GM18870 (cell line): Measurements from ENCODE around the gene HBG1.
"Not testable (repeated sequence)": the region's sequence is repeated elsewhere in the genome, so short reads cannot be mapped to it uniquely, and the experiment has no call there.

Experiments used
- ATAC-seq: cut with Tn5 transposase; IDR thresholded peaks from one replicate; pipeline ENCODE4 v1.9.1; 2021; ENCODE audit warnings: moderate library complexity; ENCODE audit not compliant: unreplicated experiment

HBG1 gene

DNA sequence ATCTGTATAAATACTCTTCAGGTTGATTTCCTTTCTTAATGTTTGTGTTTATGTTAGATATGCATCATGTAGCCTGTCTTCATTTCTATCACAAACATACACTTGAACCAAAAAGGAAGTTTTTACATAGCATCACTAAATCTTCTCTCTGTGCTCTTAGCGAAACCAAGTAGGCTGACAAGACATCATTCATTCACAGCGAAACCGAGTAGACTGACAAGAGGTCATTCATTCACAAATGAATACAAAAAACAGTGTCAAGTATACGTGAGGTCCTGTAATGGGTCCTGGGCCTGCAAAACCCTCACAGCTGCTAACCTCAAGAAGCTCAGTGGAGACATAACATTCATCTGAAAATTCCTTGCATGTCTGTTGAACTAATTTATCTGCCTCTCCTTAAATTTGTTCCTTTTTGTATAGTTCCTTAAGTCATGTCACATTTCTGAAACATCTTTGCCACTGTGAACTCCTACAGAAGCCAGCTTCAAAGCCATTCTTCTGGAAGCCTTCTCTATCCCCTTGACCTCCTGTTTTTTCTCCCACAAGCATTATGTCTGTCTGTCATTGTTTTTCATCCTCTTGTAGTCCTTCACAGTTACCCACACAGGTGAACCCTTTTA lies 29.9 kb upstream of the HBG1 start:
- no peak for ATAC-seq

- ATAC-seq = peak; percentile 68
Measured at GRCh38 chr11:5277807-5278382, 28.2 kb upstream of the HBG1 start.

- ATAC-seq = no peak
Measured at GRCh38 chr11:5276697-5277096, 27.0 kb upstream of the HBG1 start.

- ATAC-seq = no peak
Measured at GRCh38 chr11:5275369-5276110, 25.9 kb upstream of the HBG1 start.

- no peak for ATAC-seq
Measured at GRCh38 chr11:5274395-5274794, 24.7 kb upstream of the HBG1 start.

DNA sequence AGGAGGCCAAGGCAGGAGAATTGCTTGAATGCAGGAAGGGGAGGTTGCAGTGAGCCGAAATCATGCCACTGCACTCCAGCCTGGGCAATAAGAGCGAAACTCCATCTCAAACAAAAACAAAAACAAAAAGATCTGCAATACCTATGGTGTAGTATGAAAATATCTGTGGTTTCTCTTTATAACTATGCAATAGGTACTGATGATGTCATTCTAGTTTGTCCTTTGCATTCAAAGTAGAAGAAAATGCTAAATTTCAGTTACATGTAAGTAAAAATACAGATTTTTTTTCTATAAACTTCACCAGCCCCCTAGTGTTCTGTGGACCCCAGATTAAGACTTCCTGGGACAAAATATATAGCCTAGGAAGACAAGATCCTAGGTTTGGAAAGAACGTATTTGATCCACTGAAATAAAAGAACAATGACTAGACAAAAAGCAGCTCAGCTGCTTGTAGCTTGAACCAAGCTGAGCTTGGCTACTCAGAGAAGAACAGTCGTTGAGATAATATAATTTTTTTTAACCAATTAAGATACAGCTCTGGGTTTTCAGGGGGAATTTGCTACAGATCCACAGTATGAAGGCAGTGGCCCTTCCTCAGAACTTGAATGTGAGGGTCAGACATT lies 22.8 kb upstream of the HBG1 start:
- ATAC-seq = no peak

DNA sequence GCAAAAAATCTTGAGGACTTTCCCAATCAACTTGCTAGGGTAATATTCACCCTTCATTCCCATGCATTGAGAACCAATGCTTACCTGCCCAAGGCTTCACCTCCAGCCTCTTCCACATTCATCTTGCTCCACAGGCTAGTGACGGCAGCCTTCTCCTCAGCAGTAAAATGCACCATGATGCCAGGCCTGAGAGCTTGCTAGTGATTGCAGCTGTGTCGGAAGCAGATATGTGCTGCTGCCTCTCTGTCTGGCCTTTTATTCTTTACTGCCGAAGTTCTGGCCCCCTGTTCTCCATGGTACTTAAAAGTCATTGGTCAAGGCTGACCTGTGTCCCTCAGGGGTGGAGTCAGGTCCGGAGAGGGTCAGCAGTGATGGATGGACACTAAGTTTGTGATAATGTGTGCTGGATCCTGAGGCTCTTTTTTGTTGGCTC lies 20.1 kb upstream of the HBG1 start, which contains the start of gene HBE1:
TSS of gene HBE1 (minus strand) at position 231 of the 433 bp plus-strand sequence. CDS start at position 176, 55 bp downstream.
- no peak for ATAC-seq

DNA sequence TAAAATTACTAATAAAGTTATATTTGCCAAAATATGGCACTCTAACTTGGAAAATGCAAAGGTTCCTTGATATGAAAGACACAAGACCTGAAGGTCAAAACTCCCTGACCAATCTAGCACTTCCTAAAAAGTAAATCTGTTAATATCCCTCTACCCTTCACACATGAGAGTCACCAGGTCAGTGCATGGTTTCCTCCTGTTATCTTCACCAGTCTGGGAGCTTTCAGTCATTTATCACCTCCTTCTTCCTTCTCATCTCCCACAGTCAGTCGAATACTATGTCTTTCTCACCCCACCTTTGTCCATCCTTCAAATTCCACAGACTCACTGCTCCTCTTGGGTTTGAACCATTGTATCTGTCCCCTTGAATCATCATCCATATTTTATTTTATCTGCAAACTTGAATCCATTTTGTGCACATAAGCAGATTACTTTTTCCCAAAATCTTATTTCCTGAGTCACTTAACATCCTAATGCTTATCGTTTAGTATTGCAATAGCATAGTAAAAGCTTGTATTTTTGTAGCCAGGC lies 17.4 kb upstream of the HBG1 start:
- no peak for ATAC-seq

DNA sequence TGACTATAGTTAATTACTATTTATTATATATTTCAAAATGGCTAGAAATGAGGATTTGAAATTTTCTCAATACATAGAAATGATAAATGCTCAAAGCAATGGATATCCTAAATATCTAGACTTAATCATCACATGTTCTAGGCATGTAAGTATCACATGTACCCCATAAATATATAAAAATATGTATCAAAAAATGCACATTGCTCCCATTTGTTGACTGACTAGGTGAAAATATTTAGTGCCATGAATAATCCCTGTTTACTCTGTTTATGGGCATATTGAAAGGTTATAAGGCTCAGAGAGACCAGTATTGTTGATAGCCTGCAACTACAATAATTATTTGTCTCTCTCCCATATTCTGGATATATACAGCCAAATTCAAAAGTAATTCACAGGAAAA lies 17.0 kb upstream of the HBG1 start:
- no peak for ATAC-seq

DNA sequence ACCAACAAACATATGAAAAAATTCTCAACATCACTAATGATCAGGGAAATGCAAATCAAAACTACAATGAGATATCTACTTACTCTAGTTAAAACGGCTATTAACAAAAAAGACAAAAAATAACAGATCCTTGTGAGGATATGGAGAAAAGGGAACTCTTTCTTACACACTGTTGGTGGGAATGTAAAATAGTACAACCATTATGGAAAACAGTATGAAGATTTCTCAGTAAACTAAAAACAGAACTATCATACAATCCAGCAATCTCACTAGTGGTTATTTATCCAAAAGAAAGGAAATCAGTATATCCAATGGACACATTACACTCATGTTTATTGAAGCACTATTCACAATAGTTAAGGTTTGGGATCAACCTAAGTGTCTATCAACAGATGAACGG lies 16.2 kb upstream of the HBG1 start:
- no peak for ATAC-seq

- no peak for ATAC-seq
Measured at GRCh38 chr11:5258543-5259262, 9.0 kb upstream of the HBG1 start.

GRCh38 chr11:5257296-5257695 lies 7.6 kb upstream of the HBG1 start:
- ATAC-seq = no peak

DNA sequence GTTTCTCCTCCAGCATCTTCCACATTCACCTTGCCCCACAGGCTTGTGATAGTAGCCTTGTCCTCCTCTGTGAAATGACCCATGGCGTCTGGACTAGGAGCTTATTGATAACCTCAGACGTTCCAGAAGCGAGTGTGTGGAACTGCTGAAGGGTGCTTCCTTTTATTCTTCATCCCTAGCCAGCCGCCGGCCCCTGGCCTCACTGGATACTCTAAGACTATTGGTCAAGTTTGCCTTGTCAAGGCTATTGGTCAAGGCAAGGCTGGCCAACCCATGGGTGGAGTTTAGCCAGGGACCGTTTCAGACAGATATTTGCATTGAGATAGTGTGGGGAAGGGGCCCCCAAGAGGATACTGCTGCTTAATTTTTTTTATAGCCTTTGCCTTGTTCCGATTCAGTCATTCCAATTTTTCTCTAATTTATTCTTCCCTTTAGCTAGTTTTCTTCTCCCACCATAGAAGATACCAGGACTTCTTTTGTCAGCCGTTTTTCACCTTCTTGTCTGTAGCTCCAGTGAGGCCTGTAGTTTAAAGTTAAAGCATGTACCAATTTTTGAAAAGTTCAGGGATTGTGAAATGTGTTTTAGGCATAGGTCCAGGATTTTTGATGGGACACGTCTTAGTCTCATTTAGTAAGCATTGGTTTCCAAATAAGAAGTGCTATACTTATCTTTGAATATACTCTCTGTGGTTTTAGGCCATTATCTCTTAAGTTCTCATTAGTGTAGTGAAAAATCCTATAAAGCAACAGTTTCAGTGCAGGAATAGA lies 5.2 kb upstream of the HBG1 start, which contains the start of gene HBG2:
TSS of gene HBG2 (minus strand) at position 136 of the 768 bp plus-strand sequence. CDS start at position 83, 53 bp downstream.
- not testable (repeated sequence) for ATAC-seq

DNA sequence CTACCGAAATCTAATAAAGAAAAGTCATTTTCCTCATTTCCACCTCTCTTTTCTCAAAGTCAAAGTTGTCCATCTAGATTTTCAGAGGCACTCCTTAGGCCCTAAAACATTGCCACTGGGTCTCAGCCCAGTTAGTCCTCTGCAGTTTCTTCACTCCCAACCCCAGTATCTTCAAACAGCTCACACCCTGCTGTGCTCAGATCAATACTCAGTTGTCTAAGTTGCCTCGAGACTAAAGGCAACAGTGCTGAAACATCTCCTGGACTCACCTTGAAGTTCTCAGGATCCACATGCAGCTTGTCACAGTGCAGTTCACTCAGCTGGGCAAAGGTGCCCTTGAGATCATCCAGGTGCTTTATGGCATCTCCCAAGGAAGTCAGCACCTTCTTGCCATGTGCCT lies 4.4 kb upstream of the HBG1 start:
- not testable (repeated sequence) for ATAC-seq

DNA sequence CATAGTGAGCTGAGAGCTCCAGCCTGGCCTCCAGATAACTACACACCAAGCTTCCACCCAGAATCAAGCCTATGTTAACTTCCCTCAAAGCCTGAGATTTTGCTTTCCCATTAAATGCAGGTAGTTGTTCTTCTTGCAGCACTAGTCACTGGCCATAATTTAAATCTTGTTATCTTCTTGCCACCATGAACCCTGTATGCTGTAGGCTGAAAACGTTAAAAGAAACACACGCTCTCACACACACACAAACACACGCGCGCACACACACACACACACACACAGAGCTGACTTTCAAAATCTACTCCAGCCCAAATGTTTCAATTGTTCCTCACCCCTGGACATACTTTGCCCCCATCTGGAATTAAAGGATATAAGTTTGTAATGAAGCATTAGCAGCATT lies 3.8 kb upstream of the HBG1 start:
- ATAC-seq = not testable (repeated sequence)

GRCh38 chr11:5252919-5253265 lies 3.2 kb upstream of the HBG1 start:
- no peak for ATAC-seq

GRCh38 chr11:5252192-5252918 lies 2.7 kb upstream of the HBG1 start:
- no peak for ATAC-seq

- no peak for ATAC-seq
Measured at GRCh38 chr11:5251746-5252145, 2.1 kb upstream of the HBG1 start.

GRCh38 chr11:5250543-5251204 lies 1.0 kb upstream of the HBG1 start:
- no peak for ATAC-seq
